ENCODE results near the gene TGFB1. TPM values are rescaled to one million over a fixed set of nuclear protein-coding genes. Genes with fewer than 3 reads are reported as not detected.

The TGFB1 gene
- total RNA-seq, 1 donor from 2014 or later, result 19.6 TPM

GRCh38 chr19:41322451-41322850, 31.3 kb downstream of the TGFB1 start:
- no peak for DNase-seq (ENCODE audit: low read depth in 2 of 2)

- peak; percentile 78 to 83 for DNase-seq (ENCODE audit: low read depth in 2 of 2)
Measured at GRCh38 chr19:41321600-41322270, 32.0 kb downstream of the TGFB1 start.

GRCh38 chr19:41321204-41321599, 32.5 kb downstream of the TGFB1 start:
- no peak for DNase-seq (ENCODE audit: low read depth in 2 of 2)

GRCh38 chr19:41320568-41320967, 33.2 kb downstream of the TGFB1 start:
- DNase-seq (ENCODE audit: low read depth in 2 of 2), result no peak

GRCh38 chr19:41320185-41320518, 33.6 kb downstream of the TGFB1 start:
- DNase-seq (ENCODE audit: low read depth in 2 of 2), result no peak

- no peak for DNase-seq (ENCODE audit: low read depth in 2 of 2)
Measured at GRCh38 chr19:41319500-41320184, 34.1 kb downstream of the TGFB1 start.

- no peak for DNase-seq (ENCODE audit: low read depth in 2 of 2)
Measured at GRCh38 chr19:41318696-41319499, 34.8 kb downstream of the TGFB1 start.

GRCh38 chr19:41316306-41316920, 37.3 kb downstream of the TGFB1 start:
- DNase-seq (ENCODE audit: low read depth in 2 of 2), result no peak

GRCh38 chr19:41311613-41312012, 42.1 kb downstream of the TGFB1 start:
- no peak for DNase-seq (ENCODE audit: low read depth in 2 of 2)

GRCh38 chr19:41311072-41311471, 42.6 kb downstream of the TGFB1 start:
- DNase-seq (ENCODE audit: low read depth in 2 of 2), result no peak

GRCh38 chr19:41310033-41310831, 43.5 kb downstream of the TGFB1 start, which contains the start of gene CCDC97:
Gene CCDC97 (plus strand): TSS chr19:41310172. CDS start chr19:41310311, 139 bp downstream.
- DNase-seq (ENCODE audit: low read depth in 2 of 2), result peak; percentile 89 to 93

GRCh38 chr19:41309180-41310032, 44.3 kb downstream of the TGFB1 start:
- peak in 1 of 2 donors; percentile 41 for DNase-seq (ENCODE audit: low read depth in 2 of 2)

- peak; percentile 90 for DNase-seq (ENCODE audit: low read depth in 2 of 2)
Measured at GRCh38 chr19:41308450-41309179, 45.1 kb downstream of the TGFB1 start.

- DNase-seq (ENCODE audit: low read depth in 2 of 2), result peak in 1 of 2 donors; percentile 30
Measured at GRCh38 chr19:41307954-41308449, 45.7 kb downstream of the TGFB1 start.

- DNase-seq (ENCODE audit: low read depth in 2 of 2), result peak in 1 of 2 donors; percentile 36
Measured at GRCh38 chr19:41307090-41307875, 46.4 kb downstream of the TGFB1 start.

GRCh38 chr19:41305927-41306793, 47.6 kb downstream of the TGFB1 start:
- no peak for DNase-seq (ENCODE audit: low read depth in 2 of 2)
